Adrenal gland (tissue), 5 donors: ENCODE measurements around the gene VSX2.

Experiments used
- CTCF ChIP-seq, 6 experiments: fragments of 450-650 bp in 4 of 6; fragments of 200-600 bp in 2 of 6; sonication (generic) in 1 of 6; IDR thresholded peaks; 1 replicate in 5 of 6; 2 replicates in 1 of 6; pipeline versions ENCODE4 v1.5.1 to v1.8.0; 2016 to 2021; ENCODE audit warnings: antibody characterized with exemption in 6 of 6, mild to moderate bottlenecking in 2 of 6, moderate library complexity in 1 of 6
- POLR2A ChIP-seq, 2 donors: fragments of 450-650 bp; IDR thresholded peaks; one replicate each; pipeline ENCODE4 v1.6.1; 2017; ENCODE audit warnings: antibody characterized with exemption in 2 of 2, mild to moderate bottlenecking in 2 of 2, moderate library complexity in 1 of 2
- donor health status: DM: no; HTN: no; CAD: no.

GRCh38 chr14:74275241-74275841 is 36.1 kb downstream of the VSX2 start:
- TF ChIP-seq CTCF (IDR thresholded peaks at IDR 0.05) = no peak
- TF ChIP-seq POLR2A (IDR thresholded peaks at IDR 0.05) = no peak
